GM23338 (cell line): ENCODE data around the gene HIVEP3. TPM values are rescaled to one million over a fixed set of nuclear protein-coding genes. Genes with fewer than 3 reads are reported as not detected.

ENCODE experiments used
- ATAC-seq: fragments of 200-7000 bp; cut with Tn5 transposase; 3 replicates; pipeline ENCODE4 v1.9.1; 2020
- DNase-seq: peaks from one replicate; pipeline ENCODE4 v3.0.0-alpha.2; 2015; ENCODE audit warnings: low spot score
- H2AFZ ChIP-seq: fragments of 200-600 bp; sonication (generic); 2 replicates; pipeline ENCODE4 v1.8.0; 2016; ENCODE audit warnings: antibody characterized with exemption, mild to moderate bottlenecking, moderate library complexity
- H3F3A ChIP-seq: fragments of 200-600 bp; sonication (generic); replicated peaks from 2 replicates; pipeline ENCODE4 v1.8.0; 2017; ENCODE audit warnings: antibody characterized with exemption, mixed run types, low read depth
- H3K27ac ChIP-seq: fragments of 200-600 bp; sonication (generic); 2 replicates; pipeline ENCODE4 v1.6.1; 2016; ENCODE audit warnings: low read depth
- H3K27me3 ChIP-seq: fragments of 200-600 bp; sonication (generic); 2 replicates; pipeline ENCODE4 v1.8.0; 2016; ENCODE audit warnings: mild to moderate bottlenecking, mixed run types, moderate library complexity; ENCODE audit not compliant: insufficient read depth
- H3K36me3 ChIP-seq: fragments of 200-600 bp; sonication (generic); 2 replicates; pipeline ENCODE4 v1.8.0; 2016; ENCODE audit warnings: mild to moderate bottlenecking; ENCODE audit not compliant: insufficient read depth
- H3K4me1 ChIP-seq: fragments of 200-600 bp; sonication (generic); 2 replicates; pipeline ENCODE4 v1.8.0; 2016; ENCODE audit warnings: mild to moderate bottlenecking, moderate library complexity; ENCODE audit not compliant: insufficient read depth
- H3K4me2 ChIP-seq: fragments of 200-600 bp; sonication (generic); 2 replicates; pipeline ENCODE4 v1.7.1; 2017; ENCODE audit warnings: mixed run types
- H3K4me3 ChIP-seq: fragments of 200-600 bp; sonication (generic); 2 replicates; pipeline ENCODE4 v1.6.1; 2016; ENCODE audit warnings: mixed run types
- H3K79me2 ChIP-seq: fragments of 200-600 bp; sonication (generic); replicated peaks from 2 replicates; pipeline ENCODE4 v1.8.0; 2017; ENCODE audit warnings: mild to moderate bottlenecking; ENCODE audit not compliant: insufficient read depth
- H3K9me2 ChIP-seq: fragments of 200-600 bp; sonication (generic); 2 replicates; pipeline ENCODE4 v1.8.0; 2017; ENCODE audit not compliant: insufficient read depth
- H4K20me1 ChIP-seq: fragments of 200-600 bp; sonication (generic); replicated peaks from 2 replicates; pipeline ENCODE4 v1.8.0; 2017; ENCODE audit warnings: mild to moderate bottlenecking; ENCODE audit not compliant: insufficient read depth
- H3K27ac Mint-ChIP-seq: 2 replicates; pipeline ENCODE4 v1.8.0; 2020; ENCODE audit warnings: inconsistent platforms, mild to moderate bottlenecking, moderate library complexity, mixed read lengths
- H3K27me3 Mint-ChIP-seq: 3 replicates; pipeline ENCODE4 v1.8.0; 2022; ENCODE audit warnings: low read depth, mild to moderate bottlenecking, moderate library complexity, mixed read lengths, inconsistent platforms; ENCODE audit not compliant: insufficient read depth, poor library complexity
- H3K36me3 Mint-ChIP-seq: 3 replicates; pipeline ENCODE4 v1.8.0; 2021; ENCODE audit warnings: low read depth, mild to moderate bottlenecking, inconsistent platforms, moderate library complexity, mixed read lengths
- H3K4me1 Mint-ChIP-seq: 3 replicates; pipeline ENCODE4 v1.8.0; 2020; ENCODE audit warnings: mild to moderate bottlenecking, inconsistent platforms, mixed read lengths
- H3K4me3 Mint-ChIP-seq: 3 replicates; pipeline ENCODE4 v1.8.0; 2021; ENCODE audit warnings: moderate library complexity, mild to moderate bottlenecking, inconsistent platforms, mixed read lengths
- H3K9me3 Mint-ChIP-seq: 3 replicates; pipeline ENCODE4 v1.8.0; 2020; ENCODE audit warnings: moderate library complexity, mild to moderate bottlenecking, inconsistent platforms, mixed read lengths
- CREB1 ChIP-seq: fragments of 250-450 bp; sonication (Bioruptor Pico); IDR thresholded peaks from 2 replicates; pipeline ENCODE4 v1.5.0; 2020; ENCODE audit warnings: low read depth, mild to moderate bottlenecking, moderate library complexity
- EZH2 ChIP-seq: fragments of 200-600 bp; sonication (generic); IDR thresholded peaks from one replicate; pipeline ENCODE4 v1.8.0; 2017; ENCODE audit warnings: antibody characterized with exemption, mild to moderate bottlenecking, low read depth; ENCODE audit not compliant: unreplicated experiment
- EZH2phosphoT487 ChIP-seq: fragments of 200-600 bp; sonication (generic); IDR thresholded peaks from one replicate; pipeline ENCODE4 v1.8.1; 2018; ENCODE audit warnings: antibody characterized with exemption; ENCODE audit not compliant: unreplicated experiment
- JUNB ChIP-seq: IDR thresholded peaks from one replicate; pipeline ENCODE4 v1.6.1; 2016; ENCODE audit warnings: antibody characterized with exemption; ENCODE audit not compliant: unreplicated experiment
- NANOG ChIP-seq: IDR thresholded peaks from 2 replicates; pipeline ENCODE4 v1.6.1; 2016; ENCODE audit warnings: antibody characterized with exemption, borderline replicate concordance
- POLR2AphosphoS5 ChIP-seq: IDR thresholded peaks from 2 replicates; pipeline ENCODE4 v1.6.1; 2016; ENCODE audit warnings: antibody characterized with exemption, low read depth
- STAT1 ChIP-seq: IDR thresholded peaks from one replicate; pipeline ENCODE4 v1.6.1; 2016; ENCODE audit warnings: antibody characterized with exemption; ENCODE audit not compliant: unreplicated experiment
- ZNF114 ChIP-seq: fragments of 250-450 bp; sonication (Bioruptor Pico); IDR thresholded peaks from 2 replicates; pipeline ENCODE4 v1.5.0; 2020; ENCODE audit warnings: mild to moderate bottlenecking, moderate library complexity
- ZNF331 ChIP-seq: fragments of 250-450 bp; sonication (Bioruptor Pico); IDR thresholded peaks from 2 replicates; pipeline ENCODE4 v1.5.0; 2020; ENCODE audit warnings: low read depth, mild to moderate bottlenecking, moderate library complexity
- polyA plus RNA-seq: library from polyadenylated mRNA; unstranded; fragments of >200 nt; fragmentation: Nextera tagmentation; extraction: Ambion mirVana; gene quantifications from 2 replicates; pipeline ENCODE4 v1.2.1, GENCODE V29; 2016
- total RNA-seq: library from RNA; depleted of rRNA; stranded (reverse); fragments of >200 nt; shearing (Covaris generic); gene quantifications from 2 replicates; pipeline ENCODE4 v1.2.3, GENCODE V29; 2014
- TF ChIP-seq, protein P1 (sequence below): fragments of 250-450 bp; sonication (Bioruptor Pico); IDR thresholded peaks from 2 replicates; pipeline ENCODE4 v1.5.0; 2020; ENCODE audit warnings: mild to moderate bottlenecking, moderate library complexity
- TF ChIP-seq, protein P2 (sequence below): IDR thresholded peaks from one replicate; pipeline ENCODE4 v1.6.1; 2018; ENCODE audit warnings: antibody characterized with exemption; ENCODE audit not compliant: unreplicated experiment
- TF ChIP-seq, protein P3 (sequence below): IDR thresholded peaks from 2 replicates; pipeline ENCODE4 v1.6.1; 2016; ENCODE audit warnings: antibody characterized with exemption
- TF ChIP-seq, protein P4 (sequence below), 2 experiments: fragments of 200-600 bp in 1 of 2; sonication (generic) in 1 of 2; conservative IDR thresholded peaks; 2 replicates each; pipeline versions ENCODE4 v1.5.1 to v1.6.1; 2016 to 2017; ENCODE audit warnings: antibody characterized with exemption in 2 of 2, low read depth in 2 of 2, mild to moderate bottlenecking in 2 of 2, moderate library complexity in 1 of 2

Gene HIVEP3
- total and polyA plus RNA-seq, 2 experiments from 2014 or later = 0.14 to 0.24 TPM

DNA sequence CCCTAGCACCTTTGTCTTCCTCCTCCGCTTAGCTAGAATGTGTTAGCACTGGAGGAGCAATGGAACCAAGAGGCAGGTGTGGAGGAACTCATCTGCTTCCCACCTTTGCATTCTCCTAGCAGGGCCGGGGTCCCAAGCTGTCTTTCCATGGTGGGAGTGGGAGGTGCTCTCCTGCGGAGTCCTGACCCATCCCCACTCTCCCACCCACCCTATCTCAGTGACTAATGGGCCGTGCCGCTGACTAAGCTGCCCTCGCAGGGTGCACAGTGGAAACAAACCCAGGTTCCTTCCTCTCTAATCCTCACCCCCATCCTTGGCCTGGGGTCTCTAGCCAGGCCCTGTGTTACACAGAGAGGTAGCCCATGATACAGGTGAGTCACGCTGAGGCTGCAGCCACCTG, 177.5 kb downstream of the HIVEP3 start (continued):
- TF ChIP-seq, protein P1, sequence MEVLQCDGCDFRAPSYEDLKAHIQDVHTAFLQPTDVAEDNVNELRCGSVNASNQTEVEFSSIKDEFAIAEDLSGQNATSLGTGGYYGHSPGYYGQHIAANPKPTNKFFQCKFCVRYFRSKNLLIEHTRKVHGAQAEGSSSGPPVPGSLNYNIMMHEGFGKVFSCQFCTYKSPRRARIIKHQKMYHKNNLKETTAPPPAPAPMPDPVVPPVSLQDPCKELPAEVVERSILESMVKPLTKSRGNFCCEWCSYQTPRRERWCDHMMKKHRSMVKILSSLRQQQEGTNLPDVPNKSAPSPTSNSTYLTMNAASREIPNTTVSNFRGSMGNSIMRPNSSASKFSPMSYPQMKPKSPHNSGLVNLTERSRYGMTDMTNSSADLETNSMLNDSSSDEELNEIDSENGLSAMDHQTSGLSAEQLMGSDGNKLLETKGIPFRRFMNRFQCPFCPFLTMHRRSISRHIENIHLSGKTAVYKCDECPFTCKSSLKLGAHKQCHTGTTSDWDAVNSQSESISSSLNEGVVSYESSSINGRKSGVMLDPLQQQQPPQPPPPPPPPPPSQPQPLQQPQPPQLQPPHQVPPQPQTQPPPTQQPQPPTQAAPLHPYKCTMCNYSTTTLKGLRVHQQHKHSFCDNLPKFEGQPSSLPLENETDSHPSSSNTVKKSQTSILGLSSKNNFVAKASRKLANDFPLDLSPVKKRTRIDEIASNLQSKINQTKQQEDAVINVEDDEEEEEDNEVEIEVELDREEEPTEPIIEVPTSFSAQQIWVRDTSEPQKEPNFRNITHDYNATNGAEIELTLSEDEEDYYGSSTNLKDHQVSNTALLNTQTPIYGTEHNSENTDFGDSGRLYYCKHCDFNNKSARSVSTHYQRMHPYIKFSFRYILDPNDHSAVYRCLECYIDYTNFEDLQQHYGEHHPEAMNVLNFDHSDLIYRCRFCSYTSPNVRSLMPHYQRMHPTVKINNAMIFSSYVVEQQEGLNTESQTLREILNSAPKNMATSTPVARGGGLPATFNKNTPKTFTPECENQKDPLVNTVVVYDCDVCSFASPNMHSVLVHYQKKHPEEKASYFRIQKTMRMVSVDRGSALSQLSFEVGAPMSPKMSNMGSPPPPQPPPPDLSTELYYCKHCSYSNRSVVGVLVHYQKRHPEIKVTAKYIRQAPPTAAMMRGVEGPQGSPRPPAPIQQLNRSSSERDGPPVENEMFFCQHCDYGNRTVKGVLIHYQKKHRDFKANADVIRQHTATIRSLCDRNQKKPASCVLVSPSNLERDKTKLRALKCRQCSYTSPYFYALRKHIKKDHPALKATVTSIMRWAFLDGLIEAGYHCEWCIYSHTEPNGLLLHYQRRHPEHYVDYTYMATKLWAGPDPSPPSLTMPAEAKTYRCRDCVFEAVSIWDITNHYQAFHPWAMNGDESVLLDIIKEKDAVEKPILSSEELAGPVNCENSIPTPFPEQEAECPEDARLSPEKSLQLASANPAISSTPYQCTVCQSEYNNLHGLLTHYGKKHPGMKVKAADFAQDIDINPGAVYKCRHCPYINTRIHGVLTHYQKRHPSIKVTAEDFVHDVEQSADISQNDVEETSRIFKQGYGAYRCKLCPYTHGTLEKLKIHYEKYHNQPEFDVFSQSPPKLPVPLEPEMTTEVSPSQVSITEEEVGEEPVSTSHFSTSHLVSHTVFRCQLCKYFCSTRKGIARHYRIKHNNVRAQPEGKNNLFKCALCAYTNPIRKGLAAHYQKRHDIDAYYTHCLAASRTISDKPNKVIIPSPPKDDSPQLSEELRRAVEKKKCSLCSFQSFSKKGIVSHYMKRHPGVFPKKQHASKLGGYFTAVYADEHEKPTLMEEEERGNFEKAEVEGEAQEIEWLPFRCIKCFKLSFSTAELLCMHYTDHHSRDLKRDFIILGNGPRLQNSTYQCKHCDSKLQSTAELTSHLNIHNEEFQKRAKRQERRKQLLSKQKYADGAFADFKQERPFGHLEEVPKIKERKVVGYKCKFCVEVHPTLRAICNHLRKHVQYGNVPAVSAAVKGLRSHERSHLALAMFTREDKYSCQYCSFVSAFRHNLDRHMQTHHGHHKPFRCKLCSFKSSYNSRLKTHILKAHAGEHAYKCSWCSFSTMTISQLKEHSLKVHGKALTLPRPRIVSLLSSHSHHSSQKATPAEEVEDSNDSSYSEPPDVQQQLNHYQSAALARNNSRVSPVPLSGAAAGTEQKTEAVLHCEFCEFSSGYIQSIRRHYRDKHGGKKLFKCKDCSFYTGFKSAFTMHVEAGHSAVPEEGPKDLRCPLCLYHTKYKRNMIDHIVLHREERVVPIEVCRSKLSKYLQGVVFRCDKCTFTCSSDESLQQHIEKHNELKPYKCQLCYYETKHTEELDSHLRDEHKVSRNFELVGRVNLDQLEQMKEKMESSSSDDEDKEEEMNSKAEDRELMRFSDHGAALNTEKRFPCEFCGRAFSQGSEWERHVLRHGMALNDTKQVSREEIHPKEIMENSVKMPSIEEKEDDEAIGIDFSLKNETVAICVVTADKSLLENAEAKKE = no peak

DNA sequence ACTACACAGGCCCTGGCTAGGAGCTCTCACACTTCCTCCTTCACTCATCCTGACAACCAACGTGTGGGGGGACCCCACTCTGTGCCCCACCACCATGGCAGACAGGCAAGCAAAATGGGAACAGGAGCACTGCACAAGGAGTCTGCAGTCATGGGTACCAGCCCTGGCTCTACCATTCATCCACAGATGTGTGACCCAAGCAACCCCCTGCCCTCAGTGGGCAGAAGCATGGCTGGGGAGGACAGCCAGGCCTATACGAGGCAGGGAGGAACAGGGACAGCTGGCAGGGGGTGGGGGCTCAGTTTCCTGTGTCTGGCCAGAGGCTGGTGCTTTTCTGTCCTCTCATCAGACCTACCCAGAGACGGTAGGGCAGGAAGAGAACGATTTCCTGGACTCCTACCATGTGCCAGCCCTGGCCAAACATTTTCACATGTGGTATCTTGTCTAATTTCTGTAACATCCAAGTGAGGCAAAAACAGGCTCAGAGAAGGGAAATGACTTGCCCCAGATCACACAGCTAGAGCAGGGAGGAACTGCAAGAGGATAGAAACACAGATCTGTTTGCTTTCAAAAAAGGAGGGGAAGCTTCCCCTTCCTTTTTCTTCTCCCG, 178.0 kb downstream of the HIVEP3 start:
- DNase-seq = no peak
- peaks cover 2% of the 10 kb centered on the region for H3K27me3 Mint-ChIP-seq
- no peak for ATAC-seq
- no peaks in the 10 kb centered on the region for H3K79me2 ChIP-seq
- H3K27ac Mint-ChIP-seq = no peak overlapping the region
- no peak overlapping the region for H3K4me3 Mint-ChIP-seq
- no peaks in the 10 kb centered on the region for H4K20me1 ChIP-seq
- no peaks in the 10 kb centered on the region for H3K27me3 ChIP-seq
- no peaks in the 10 kb centered on the region for H3K36me3 ChIP-seq
- H2AFZ ChIP-seq = no peak overlapping the region
- no peaks in the 10 kb centered on the region for H3K36me3 Mint-ChIP-seq
- no peak overlapping the region for H3K4me2 ChIP-seq
- H3K9me2 ChIP-seq = no peaks in the 10 kb centered on the region
- H3K4me1 ChIP-seq = no peaks in the 10 kb centered on the region
- H3K4me1 Mint-ChIP-seq = peaks cover under 1% of the 10 kb centered on the region
- H3K27ac ChIP-seq = no peak overlapping the region
- no peak overlapping the region for H3K4me3 ChIP-seq
- H3F3A ChIP-seq = no peaks in the 10 kb centered on the region
- H3K9me3 Mint-ChIP-seq = no peaks in the 10 kb centered on the region
- TF ChIP-seq, protein P2, sequence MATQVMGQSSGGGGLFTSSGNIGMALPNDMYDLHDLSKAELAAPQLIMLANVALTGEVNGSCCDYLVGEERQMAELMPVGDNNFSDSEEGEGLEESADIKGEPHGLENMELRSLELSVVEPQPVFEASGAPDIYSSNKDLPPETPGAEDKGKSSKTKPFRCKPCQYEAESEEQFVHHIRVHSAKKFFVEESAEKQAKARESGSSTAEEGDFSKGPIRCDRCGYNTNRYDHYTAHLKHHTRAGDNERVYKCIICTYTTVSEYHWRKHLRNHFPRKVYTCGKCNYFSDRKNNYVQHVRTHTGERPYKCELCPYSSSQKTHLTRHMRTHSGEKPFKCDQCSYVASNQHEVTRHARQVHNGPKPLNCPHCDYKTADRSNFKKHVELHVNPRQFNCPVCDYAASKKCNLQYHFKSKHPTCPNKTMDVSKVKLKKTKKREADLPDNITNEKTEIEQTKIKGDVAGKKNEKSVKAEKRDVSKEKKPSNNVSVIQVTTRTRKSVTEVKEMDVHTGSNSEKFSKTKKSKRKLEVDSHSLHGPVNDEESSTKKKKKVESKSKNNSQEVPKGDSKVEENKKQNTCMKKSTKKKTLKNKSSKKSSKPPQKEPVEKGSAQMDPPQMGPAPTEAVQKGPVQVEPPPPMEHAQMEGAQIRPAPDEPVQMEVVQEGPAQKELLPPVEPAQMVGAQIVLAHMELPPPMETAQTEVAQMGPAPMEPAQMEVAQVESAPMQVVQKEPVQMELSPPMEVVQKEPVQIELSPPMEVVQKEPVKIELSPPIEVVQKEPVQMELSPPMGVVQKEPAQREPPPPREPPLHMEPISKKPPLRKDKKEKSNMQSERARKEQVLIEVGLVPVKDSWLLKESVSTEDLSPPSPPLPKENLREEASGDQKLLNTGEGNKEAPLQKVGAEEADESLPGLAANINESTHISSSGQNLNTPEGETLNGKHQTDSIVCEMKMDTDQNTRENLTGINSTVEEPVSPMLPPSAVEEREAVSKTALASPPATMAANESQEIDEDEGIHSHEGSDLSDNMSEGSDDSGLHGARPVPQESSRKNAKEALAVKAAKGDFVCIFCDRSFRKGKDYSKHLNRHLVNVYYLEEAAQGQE = no peak
- TF ChIP-seq, protein P3, sequence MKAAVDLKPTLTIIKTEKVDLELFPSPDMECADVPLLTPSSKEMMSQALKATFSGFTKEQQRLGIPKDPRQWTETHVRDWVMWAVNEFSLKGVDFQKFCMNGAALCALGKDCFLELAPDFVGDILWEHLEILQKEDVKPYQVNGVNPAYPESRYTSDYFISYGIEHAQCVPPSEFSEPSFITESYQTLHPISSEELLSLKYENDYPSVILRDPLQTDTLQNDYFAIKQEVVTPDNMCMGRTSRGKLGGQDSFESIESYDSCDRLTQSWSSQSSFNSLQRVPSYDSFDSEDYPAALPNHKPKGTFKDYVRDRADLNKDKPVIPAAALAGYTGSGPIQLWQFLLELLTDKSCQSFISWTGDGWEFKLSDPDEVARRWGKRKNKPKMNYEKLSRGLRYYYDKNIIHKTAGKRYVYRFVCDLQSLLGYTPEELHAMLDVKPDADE = no peak
- TF ChIP-seq POLR2AphosphoS5 (no peak), ZNF114 (no peak), EZH2 (no peak), CREB1 (no peak), ZNF331 (CRISPR knock-in tag) (no peak), EZH2phosphoT487 (no peak), NANOG (no peak), STAT1 (no peak), JUNB (no peak)
- TF ChIP-seq, protein P4, sequence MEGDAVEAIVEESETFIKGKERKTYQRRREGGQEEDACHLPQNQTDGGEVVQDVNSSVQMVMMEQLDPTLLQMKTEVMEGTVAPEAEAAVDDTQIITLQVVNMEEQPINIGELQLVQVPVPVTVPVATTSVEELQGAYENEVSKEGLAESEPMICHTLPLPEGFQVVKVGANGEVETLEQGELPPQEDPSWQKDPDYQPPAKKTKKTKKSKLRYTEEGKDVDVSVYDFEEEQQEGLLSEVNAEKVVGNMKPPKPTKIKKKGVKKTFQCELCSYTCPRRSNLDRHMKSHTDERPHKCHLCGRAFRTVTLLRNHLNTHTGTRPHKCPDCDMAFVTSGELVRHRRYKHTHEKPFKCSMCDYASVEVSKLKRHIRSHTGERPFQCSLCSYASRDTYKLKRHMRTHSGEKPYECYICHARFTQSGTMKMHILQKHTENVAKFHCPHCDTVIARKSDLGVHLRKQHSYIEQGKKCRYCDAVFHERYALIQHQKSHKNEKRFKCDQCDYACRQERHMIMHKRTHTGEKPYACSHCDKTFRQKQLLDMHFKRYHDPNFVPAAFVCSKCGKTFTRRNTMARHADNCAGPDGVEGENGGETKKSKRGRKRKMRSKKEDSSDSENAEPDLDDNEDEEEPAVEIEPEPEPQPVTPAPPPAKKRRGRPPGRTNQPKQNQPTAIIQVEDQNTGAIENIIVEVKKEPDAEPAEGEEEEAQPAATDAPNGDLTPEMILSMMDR (conservative IDR thresholded peaks at IDR 0.05; ENCODE audit: low read depth in 2 of 2) = no peak
